Measurements from ENCODE around the gene SPRR2E. TPM values are rescaled to one million over a fixed set of nuclear protein-coding genes. Genes with fewer than 3 reads are reported as not detected.
"Not testable (repeated sequence)": the region's sequence is repeated elsewhere in the genome, so short reads cannot be mapped to it uniquely, and the experiment has no call there.

The SPRR2E gene
- total and polyA plus RNA-seq, 8 donors, result not detected

DNA sequence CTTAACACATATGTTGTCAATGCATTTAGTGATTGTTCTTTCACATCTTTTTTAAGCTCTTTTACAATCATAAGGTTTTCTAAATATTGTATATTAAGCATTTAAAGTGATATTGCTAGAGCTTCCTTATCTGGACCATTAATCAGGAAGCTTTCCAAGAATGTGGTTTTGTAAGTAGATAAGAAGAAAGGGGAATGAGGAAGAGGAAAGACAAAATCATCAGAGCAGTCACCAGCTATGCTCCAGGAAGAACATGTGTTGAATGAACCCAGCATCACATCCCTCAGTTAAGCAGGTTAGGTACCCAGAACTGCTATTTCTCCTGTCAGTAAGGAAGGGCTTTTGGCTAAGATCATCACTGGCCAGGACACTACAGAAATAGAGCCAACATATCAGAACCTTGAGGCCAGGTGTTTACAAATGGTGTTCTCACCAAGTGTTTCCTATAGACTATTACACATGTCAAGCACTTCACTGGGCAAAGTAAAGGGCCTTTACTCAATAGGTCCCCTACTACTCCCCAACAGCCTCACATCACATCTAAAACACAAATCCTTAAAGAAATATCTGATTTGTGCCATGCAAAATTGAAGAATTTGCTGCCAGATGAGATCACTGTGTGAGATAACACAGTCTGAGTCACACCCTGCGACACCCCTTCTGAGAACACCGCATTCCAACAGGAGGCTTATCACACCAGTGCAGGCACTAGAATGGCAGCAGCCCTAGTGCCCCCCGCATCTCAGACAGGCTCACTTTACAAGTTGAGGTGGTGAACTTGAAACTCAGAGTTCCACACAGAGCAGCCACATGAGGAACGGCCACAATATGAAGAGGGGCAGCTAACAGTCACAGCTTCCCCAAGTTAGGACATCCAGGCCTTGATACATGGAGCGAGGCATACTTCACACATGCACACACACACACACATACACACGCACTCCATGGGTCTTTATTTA, 35.2 kb downstream of the SPRR2E start:
- intact Hi-C loops (cut with DNase I), result no loop called here
- ATAC-seq (no peak), DNase-seq (no peak)
- H3K4me3 ChIP-seq, result no peak overlapping the region
- no peaks in the 10 kb centered on the region for H3K4me1 ChIP-seq
- TF ChIP-seq, protein P1, sequence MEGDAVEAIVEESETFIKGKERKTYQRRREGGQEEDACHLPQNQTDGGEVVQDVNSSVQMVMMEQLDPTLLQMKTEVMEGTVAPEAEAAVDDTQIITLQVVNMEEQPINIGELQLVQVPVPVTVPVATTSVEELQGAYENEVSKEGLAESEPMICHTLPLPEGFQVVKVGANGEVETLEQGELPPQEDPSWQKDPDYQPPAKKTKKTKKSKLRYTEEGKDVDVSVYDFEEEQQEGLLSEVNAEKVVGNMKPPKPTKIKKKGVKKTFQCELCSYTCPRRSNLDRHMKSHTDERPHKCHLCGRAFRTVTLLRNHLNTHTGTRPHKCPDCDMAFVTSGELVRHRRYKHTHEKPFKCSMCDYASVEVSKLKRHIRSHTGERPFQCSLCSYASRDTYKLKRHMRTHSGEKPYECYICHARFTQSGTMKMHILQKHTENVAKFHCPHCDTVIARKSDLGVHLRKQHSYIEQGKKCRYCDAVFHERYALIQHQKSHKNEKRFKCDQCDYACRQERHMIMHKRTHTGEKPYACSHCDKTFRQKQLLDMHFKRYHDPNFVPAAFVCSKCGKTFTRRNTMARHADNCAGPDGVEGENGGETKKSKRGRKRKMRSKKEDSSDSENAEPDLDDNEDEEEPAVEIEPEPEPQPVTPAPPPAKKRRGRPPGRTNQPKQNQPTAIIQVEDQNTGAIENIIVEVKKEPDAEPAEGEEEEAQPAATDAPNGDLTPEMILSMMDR (IDR thresholded peaks at IDR 0.05), result no peak
- peaks cover 0 to 6% of the 10 kb centered on the region in 2 donors for H3K27me3 ChIP-seq
- H3K36me3 ChIP-seq, result no peaks in the 10 kb centered on the region
- no peak overlapping the region for H3K27ac ChIP-seq
- H3K9me3 ChIP-seq, result no peaks in the 10 kb centered on the region

DNA sequence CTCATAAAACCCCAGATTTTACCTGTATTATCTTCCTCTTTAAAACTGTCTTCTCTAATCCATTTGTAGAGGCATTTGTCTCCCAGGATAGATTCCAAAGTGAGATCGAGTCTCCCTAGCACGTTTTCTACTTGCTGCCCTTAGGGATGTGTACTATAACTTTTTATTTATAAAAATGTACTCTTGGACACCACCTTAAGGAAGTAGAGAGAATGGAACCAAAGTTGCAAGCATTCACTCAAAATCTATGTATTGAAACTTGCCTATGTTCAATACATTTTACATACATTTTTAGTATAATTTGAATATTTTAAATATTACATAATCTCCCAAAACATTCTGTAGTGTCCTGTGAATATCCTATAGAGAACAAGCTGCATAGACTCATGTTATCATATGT, 36.2 kb downstream of the SPRR2E start:
- no peaks in the 10 kb centered on the region for H3K9me3 ChIP-seq
- H3K4me1 ChIP-seq, result no peaks in the 10 kb centered on the region
- no peaks in the 10 kb centered on the region for H3K36me3 ChIP-seq
- DNase-seq (no peak), ATAC-seq (no peak)
- intact Hi-C loops (cut with DNase I), result no loop called here
- peaks cover 0 to 6% of the 10 kb centered on the region in 2 donors for H3K27me3 ChIP-seq
- no peak overlapping the region for H3K4me3 ChIP-seq
- no peak overlapping the region for H3K27ac ChIP-seq
- TF ChIP-seq, protein P1 (IDR thresholded peaks at IDR 0.05), result no peak

DNA sequence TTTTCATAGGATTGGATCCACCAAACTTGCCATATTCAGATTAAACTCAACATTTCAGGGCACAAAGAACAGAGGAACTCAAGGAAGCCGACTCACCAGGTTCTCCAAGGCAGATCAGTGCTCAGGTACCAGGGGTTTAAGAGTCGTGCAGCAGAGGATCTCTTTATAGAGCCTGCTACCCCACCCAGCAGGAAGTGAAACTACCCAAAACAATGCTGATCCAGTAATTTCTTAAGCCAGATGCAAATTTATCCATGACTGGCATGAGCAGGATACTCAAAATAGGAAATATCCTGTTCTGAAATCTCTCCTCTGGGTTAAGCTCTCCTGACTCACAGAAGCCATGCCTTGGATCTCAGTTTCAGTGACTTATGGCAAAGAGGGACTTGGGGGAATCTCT, 37.0 kb downstream of the SPRR2E start, which contains the start of gene SPRR2A:
TSS of gene SPRR2A (minus strand) at position 138 of the 400 bp plus-strand sequence. CDS start 777 bp downstream, outside the sequence.
- DNase-seq (no peak), ATAC-seq (no peak)
- Histone ChIP-seq H3K27ac (no peak within 1 kb of the TSS), H3K36me3 (no peaks in the 10 kb centered on the region), H3K4me3 (no peak within 1 kb of the TSS), H3K4me1 (no peaks in the 10 kb centered on the region), H3K27me3 (peaks cover 0 to 6% of the 10 kb centered on the region in 2 donors), H3K9me3 (no peaks in the 10 kb centered on the region)
- intact Hi-C loops (cut with DNase I), result no loop called here
- TF ChIP-seq, protein P1 (IDR thresholded peaks at IDR 0.05), result no peak

DNA sequence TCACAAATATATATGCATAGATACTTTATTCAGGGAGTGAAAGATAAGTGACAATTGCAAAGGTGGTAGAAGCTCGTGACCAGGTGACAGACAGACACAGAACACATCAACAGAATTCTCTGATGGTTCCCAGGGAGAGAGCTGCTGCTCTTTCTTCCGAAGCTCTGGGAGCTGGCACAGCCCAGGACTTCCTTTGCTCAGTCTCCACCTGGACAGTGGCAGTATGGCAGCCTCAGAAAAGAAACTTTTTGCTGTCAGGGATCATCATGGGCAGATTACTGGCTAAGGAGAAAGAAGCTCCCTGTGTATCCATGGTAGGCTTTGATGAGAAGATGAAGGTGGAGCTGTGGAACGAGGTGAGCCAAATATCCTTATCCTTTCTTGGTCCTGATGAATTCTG, 38.2 kb downstream of the SPRR2E start:
- H3K4me3 ChIP-seq; H3K9me3 ChIP-seq; ATAC-seq; H3K36me3 ChIP-seq; DNase-seq; H3K27ac ChIP-seq; H3K4me1 ChIP-seq; H3K27me3 ChIP-seq; intact Hi-C loops (cut with DNase I): not testable (repeated sequence)

DNA sequence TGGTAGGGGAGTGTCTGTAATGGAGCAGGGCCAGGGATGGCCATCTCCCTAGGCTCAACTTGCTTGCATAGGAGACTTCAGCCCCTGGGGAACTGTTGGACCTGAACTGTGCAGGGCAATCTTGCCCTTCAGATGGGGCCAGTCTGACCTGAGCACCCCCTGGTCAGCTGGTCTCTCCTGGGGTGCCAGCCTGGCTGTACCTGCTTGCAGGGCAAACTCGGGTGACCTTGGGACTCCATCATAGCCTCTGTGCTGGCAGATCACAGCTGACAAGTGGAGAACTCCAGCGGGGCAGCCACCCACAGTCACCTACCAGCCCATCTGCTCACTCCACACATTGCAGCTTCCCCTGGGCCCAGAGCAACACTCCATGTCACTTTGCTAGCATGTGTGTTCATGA, 45.1 kb downstream of the SPRR2E start:
- Histone ChIP-seq H3K36me3 (no peaks in the 10 kb centered on the region), H3K27ac (no peak overlapping the region), H3K4me3 (no peak overlapping the region), H3K9me3 (no peaks in the 10 kb centered on the region), H3K27me3 (peaks cover 0 to 7% of the 10 kb centered on the region in 2 donors), H3K4me1 (no peaks in the 10 kb centered on the region)
- DNase-seq (no peak), ATAC-seq (no peak)
- TF ChIP-seq, protein P1 (IDR thresholded peaks at IDR 0.05), result no peak
- intact Hi-C loops (cut with DNase I), result no loop called here

Other genes with a start within 250 kb of the SPRR2E start
- not detected for gene LCE7A, start 234.5 kb downstream of the SPRR2E start, total RNA-seq
- gene LCE7A, start 234.5 kb downstream of the SPRR2E start, polyA plus RNA-seq (ENCODE audit: insufficient read length in 6 of 6), result not detected
- not detected for gene SMCP, start 216.2 kb downstream of the SPRR2E start, total RNA-seq
- gene SMCP, start 216.2 kb downstream of the SPRR2E start, polyA plus RNA-seq (ENCODE audit: insufficient read length in 6 of 6), result not detected
- gene IVL, start 186.0 kb downstream of the SPRR2E start, total RNA-seq, result under 1 TPM in 1 of 2 donors, not detected in 1; 0.12 TPM
- not detected for gene IVL, start 186.0 kb downstream of the SPRR2E start, polyA plus RNA-seq (ENCODE audit: insufficient read length in 6 of 6)
- not detected for gene SPRR5, start 147.3 kb downstream of the SPRR2E start, total RNA-seq
- gene SPRR5, start 147.3 kb downstream of the SPRR2E start, polyA plus RNA-seq (ENCODE audit: insufficient read length in 6 of 6), result not detected
- not detected for gene SPRR4, start 123.9 kb downstream of the SPRR2E start, total RNA-seq
- not detected for gene SPRR4, start 123.9 kb downstream of the SPRR2E start, polyA plus RNA-seq (ENCODE audit: insufficient read length in 6 of 6)
- not detected for gene SPRR1A, start 110.4 kb downstream of the SPRR2E start, total RNA-seq
- not detected for gene SPRR1A, start 110.4 kb downstream of the SPRR2E start, polyA plus RNA-seq (ENCODE audit: insufficient read length in 6 of 6)
- not detected for gene SPRR3, start 92.8 kb downstream of the SPRR2E start, total RNA-seq
- under 1 TPM in 4 of 6 donors, not detected in 2; 0.24 to 0.55 (median 0.29) TPM for gene SPRR3, start 92.8 kb downstream of the SPRR2E start, polyA plus RNA-seq (ENCODE audit: insufficient read length in 6 of 6)
- under 1 TPM in 1 of 2 donors, not detected in 1; 0.73 TPM for gene SPRR1B, start 63.3 kb downstream of the SPRR2E start, total RNA-seq
- gene SPRR1B, start 63.3 kb downstream of the SPRR2E start, polyA plus RNA-seq (ENCODE audit: insufficient read length in 6 of 6), result under 1 TPM in 1 of 6 donors, not detected in 5; 0.24 TPM
- not detected for gene SPRR2D, start 53.4 kb downstream of the SPRR2E start, total RNA-seq
- gene SPRR2D, start 53.4 kb downstream of the SPRR2E start, polyA plus RNA-seq (ENCODE audit: insufficient read length in 6 of 6), result not detected
- gene SPRR2A, start 37.0 kb downstream of the SPRR2E start, total RNA-seq, result not detected
- not detected for gene SPRR2A, start 37.0 kb downstream of the SPRR2E start, polyA plus RNA-seq (ENCODE audit: insufficient read length in 6 of 6)
- not detected for gene SPRR2B, start 22.9 kb downstream of the SPRR2E start, total RNA-seq
- not detected for gene SPRR2B, start 22.9 kb downstream of the SPRR2E start, polyA plus RNA-seq (ENCODE audit: insufficient read length in 6 of 6)
- not detected for gene SPRR2F, start 19.0 kb upstream of the SPRR2E start, total RNA-seq
- under 1 TPM in 1 of 6 donors, not detected in 5; 0.63 TPM for gene SPRR2F, start 19.0 kb upstream of the SPRR2E start, polyA plus RNA-seq (ENCODE audit: insufficient read length in 6 of 6)
- not detected for gene SPRR2G, start 56.4 kb upstream of the SPRR2E start, total RNA-seq
- not detected for gene SPRR2G, start 56.4 kb upstream of the SPRR2E start, polyA plus RNA-seq (ENCODE audit: insufficient read length in 6 of 6)
- gene LELP1, start 108.9 kb upstream of the SPRR2E start, total RNA-seq, result not detected
- not detected for gene LELP1, start 108.9 kb upstream of the SPRR2E start, polyA plus RNA-seq (ENCODE audit: insufficient read length in 6 of 6)
- gene PRR9, start 123.1 kb upstream of the SPRR2E start, total RNA-seq, result not detected
- gene PRR9, start 123.1 kb upstream of the SPRR2E start, polyA plus RNA-seq (ENCODE audit: insufficient read length in 6 of 6), result not detected
- not detected for gene LORICRIN, start 165.2 kb upstream of the SPRR2E start, total RNA-seq
- not detected for gene LORICRIN, start 165.2 kb upstream of the SPRR2E start, polyA plus RNA-seq (ENCODE audit: insufficient read length in 6 of 6)
- gene PGLYRP3, start 218.4 kb upstream of the SPRR2E start, total RNA-seq, result not detected
- gene PGLYRP3, start 218.4 kb upstream of the SPRR2E start, polyA plus RNA-seq (ENCODE audit: insufficient read length in 6 of 6), result not detected

Measured in left lung (tissue), 10 donors.